HEK293 (cell line): Measurements from ENCODE around the gene MEGF10.
"Not testable (repeated sequence)": the region's sequence is repeated elsewhere in the genome, so short reads cannot be mapped to it uniquely, and the experiment has no call there.

Source experiments
- CTCF ChIA-PET: fragments of 350-600 bp; formaldehyde crosslinking; extraction: SDS; loops from one replicate; lab custom pipeline; 2021; ENCODE audit warnings: antibody characterized with exemption; lab: Yijun Ruan, JAX
- POLR2A ChIA-PET: fragments of 300-600 bp; formaldehyde crosslinking; extraction: SDS; loops from one replicate; lab custom pipeline; 2020; ENCODE audit warnings: antibody characterized with exemption, inconsistent platforms; lab: Yijun Ruan, JAX
- H3K27ac ChIP-seq: fragments of 200-500 bp; sonication (Bioruptor generic); 2 replicates; pipeline ENCODE4 v1.5.1; 2014; ENCODE audit warnings: low read depth, low read length, control low read depth, inconsistent platforms; ENCODE audit errors: extremely low read depth
- H3K36me3 ChIP-seq, 2 experiments: fragments of 200-500 bp in 1 of 2; sonication (Bioruptor generic) in 1 of 2; 1 replicate in 1 of 2; 2 replicates in 1 of 2; pipeline ENCODE4 v1.5.1; 2014 to 2017; ENCODE audit warnings: inconsistent platforms in 2 of 2, low read length in 2 of 2; ENCODE audit not compliant: control insufficient read depth in 2 of 2, insufficient read depth in 1 of 2
- H3K4me1 ChIP-seq: fragments of 200-500 bp; sonication (Bioruptor generic); 2 replicates; pipeline ENCODE4 v1.5.1; 2014; ENCODE audit warnings: mild to moderate bottlenecking, low read length, inconsistent platforms; ENCODE audit not compliant: control insufficient read depth, insufficient read depth
- H3K4me3 ChIP-seq: 2 replicates; pipeline ENCODE4 v1.5.1; 2011; ENCODE audit warnings: low read depth, mild to moderate bottlenecking, control low read depth, low read length, moderate library complexity
- H3K9me3 ChIP-seq: fragments of 200-500 bp; sonication (Bioruptor generic); 2 replicates; pipeline ENCODE4 v1.5.1; 2014; ENCODE audit warnings: low read depth, low read length, inconsistent platforms; ENCODE audit not compliant: control insufficient read depth, insufficient read depth
- GLI2 ChIP-seq: fragments of 450-650 bp; formaldehyde crosslinking; IDR thresholded peaks from 2 replicates; pipeline ENCODE4; 2017; ENCODE audit warnings: missing biosample characterization, missing genetic modification characterization, low read depth, borderline replicate concordance
- PATZ1 ChIP-seq: fragments of 450-650 bp; formaldehyde crosslinking; IDR thresholded peaks from 2 replicates; pipeline ENCODE4 v1.5.1; 2016; ENCODE audit warnings: missing biosample characterization, missing genetic modification characterization
- PRDM2 ChIP-seq: fragments of 450-650 bp; formaldehyde crosslinking; IDR thresholded peaks from 2 replicates; pipeline ENCODE4 v1.5.1; 2016; ENCODE audit warnings: missing biosample characterization, missing genetic modification characterization, borderline replicate concordance
- PRDM6 ChIP-seq: fragments of 450-650 bp; formaldehyde crosslinking; IDR thresholded peaks from 2 replicates; pipeline ENCODE4 v1.5.1; 2017; ENCODE audit warnings: missing biosample characterization, missing genetic modification characterization
- REST ChIP-seq: fragments of 450-650 bp; formaldehyde crosslinking; IDR thresholded peaks from 2 replicates; pipeline ENCODE4 v1.5.1; 2016; ENCODE audit warnings: missing biosample characterization, missing genetic modification characterization
- SP3 ChIP-seq: fragments of 450-650 bp; formaldehyde crosslinking; IDR thresholded peaks from 2 replicates; pipeline ENCODE4 v1.5.1; 2016; ENCODE audit warnings: missing biosample characterization, missing genetic modification characterization
- ZBTB20 ChIP-seq: fragments of 450-650 bp; formaldehyde crosslinking; IDR thresholded peaks from 2 replicates; pipeline ENCODE4 v1.5.1; 2016; ENCODE audit warnings: missing biosample characterization, missing genetic modification characterization
- ZNF146 ChIP-seq: fragments of 450-650 bp; formaldehyde crosslinking; IDR thresholded peaks from 2 replicates; pipeline ENCODE4 v1.5.1; 2016; ENCODE audit warnings: missing biosample characterization, missing genetic modification characterization
- ZNF155 ChIP-seq: fragments of 450-650 bp; formaldehyde crosslinking; IDR thresholded peaks from 2 replicates; pipeline ENCODE4 v1.5.1; 2016; ENCODE audit warnings: missing biosample characterization, missing genetic modification characterization
- ZNF24 ChIP-seq: fragments of 450-650 bp; formaldehyde crosslinking; IDR thresholded peaks from 2 replicates; pipeline ENCODE4 v1.5.1; 2016; ENCODE audit warnings: missing biosample characterization, missing genetic modification characterization
- ZNF366 ChIP-seq: fragments of 450-650 bp; formaldehyde crosslinking; conservative IDR thresholded peaks from 2 replicates; pipeline ENCODE4 v1.5.1; 2016; ENCODE audit warnings: missing biosample characterization, missing genetic modification characterization
- ZNF423 ChIP-seq: fragments of 450-650 bp; formaldehyde crosslinking; IDR thresholded peaks from 2 replicates; pipeline ENCODE4 v1.5.1; 2016; ENCODE audit warnings: missing biosample characterization, missing genetic modification characterization
- ZNF585B ChIP-seq: fragments of 450-650 bp; formaldehyde crosslinking; IDR thresholded peaks from 2 replicates; pipeline ENCODE4 v1.5.1; 2016; ENCODE audit warnings: missing biosample characterization, missing genetic modification characterization
- ZNF76 ChIP-seq: fragments of 450-650 bp; formaldehyde crosslinking; IDR thresholded peaks from 2 replicates; pipeline ENCODE4; 2016; ENCODE audit warnings: low read depth, missing biosample characterization, missing genetic modification characterization, borderline replicate concordance
- TF ChIP-seq, protein P1 (sequence below): fragments of 450-650 bp; formaldehyde crosslinking; IDR thresholded peaks from 2 replicates; pipeline ENCODE4 v1.5.1; 2016; ENCODE audit warnings: missing biosample characterization, missing genetic modification characterization
- TF ChIP-seq, protein P2 (sequence below): fragments of 450-650 bp; formaldehyde crosslinking; IDR thresholded peaks from 2 replicates; pipeline ENCODE4 v1.5.1; 2016; ENCODE audit warnings: missing biosample characterization, missing genetic modification characterization

Gene MEGF10

GRCh38 chr5:127307868-127308267 is 17.3 kb downstream of the MEGF10 start:
- Histone ChIP-seq H3K27ac (no peak overlapping the region), H3K4me1 (no peaks in the 10 kb centered on the region)
- TF ChIP-seq ZNF423 (tag by site-specific recombination) (no peak), ZNF24 (tag by site-specific recombination) (no peak), ZNF585B (tag by site-specific recombination) (no peak), ZNF155 (tag by site-specific recombination) (no peak), PRDM6 (tag by site-specific recombination) (no peak), ZNF76 (tag by site-specific recombination) (no peak)
- TF ChIP-seq, all 188 proteins: peak for 0
- Histone ChIP-seq H3K9me3 (no peaks in the 10 kb centered on the region), H3K4me3 (no peak overlapping the region), H3K36me3 (no peaks in the 10 kb centered on the region)
- ChIA-PET CTCF (no interaction called here), POLR2A (no interaction called here)

DNA sequence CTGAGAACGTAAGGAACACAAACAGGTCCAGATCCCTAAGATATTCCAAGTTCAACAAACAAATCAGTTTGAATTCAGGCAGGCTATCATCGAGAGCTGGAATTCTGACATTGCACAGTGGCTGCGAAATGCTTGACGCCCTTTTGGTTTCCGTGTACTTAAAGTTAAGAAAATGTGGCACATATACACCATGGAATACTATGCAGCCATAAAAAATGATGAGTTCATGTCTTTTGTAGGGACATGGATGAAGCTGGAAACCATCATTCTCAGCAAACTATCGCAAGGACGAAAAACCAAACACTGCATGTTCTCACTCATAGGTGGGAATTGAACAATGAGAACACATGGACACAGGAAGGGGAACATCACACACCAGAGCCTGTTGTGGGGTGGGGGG is 17.7 kb downstream of the MEGF10 start:
- H3K4me3 ChIP-seq, H3K9me3 ChIP-seq, POLR2A ChIA-PET, H3K36me3 ChIP-seq, H3K4me1 ChIP-seq, H3K27ac ChIP-seq, CTCF ChIA-PET: not testable (repeated sequence)
- peak; percentile 86 for TF ChIP-seq ZNF146 (tag by site-specific recombination)

GRCh38 chr5:127308945-127309344 is 18.3 kb downstream of the MEGF10 start:
- ChIA-PET CTCF (no interaction called here), POLR2A (no interaction called here)
- H3K4me1 ChIP-seq: no peaks in the 10 kb centered on the region
- TF ChIP-seq PATZ1 (no peak), ZBTB20 (no peak), GLI2 (tag by site-specific recombination) (no peak), REST (tag by site-specific recombination) (no peak), ZNF366 (tag by site-specific recombination) (no peak), PRDM2 (tag by site-specific recombination) (no peak), SP3 (tag by site-specific recombination) (no peak)
- TF ChIP-seq, protein P1, sequence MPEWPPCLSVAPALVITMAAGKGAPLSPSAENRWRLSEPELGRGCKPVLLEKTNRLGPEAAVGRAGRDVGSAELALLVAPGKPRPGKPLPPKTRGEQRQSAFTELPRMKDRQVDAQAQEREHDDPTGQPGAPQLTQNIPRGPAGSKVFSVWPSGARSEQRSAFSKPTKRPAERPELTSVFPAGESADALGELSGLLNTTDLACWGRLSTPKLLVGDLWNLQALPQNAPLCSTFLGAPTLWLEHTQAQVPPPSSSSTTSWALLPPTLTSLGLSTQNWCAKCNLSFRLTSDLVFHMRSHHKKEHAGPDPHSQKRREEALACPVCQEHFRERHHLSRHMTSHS (tag by site-specific recombination): no peak
- TF ChIP-seq, protein P2, sequence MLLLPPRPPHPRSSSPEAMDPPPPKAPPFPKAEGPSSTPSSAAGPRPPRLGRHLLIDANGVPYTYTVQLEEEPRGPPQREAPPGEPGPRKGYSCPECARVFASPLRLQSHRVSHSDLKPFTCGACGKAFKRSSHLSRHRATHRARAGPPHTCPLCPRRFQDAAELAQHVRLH (tag by site-specific recombination): no peak

More at GRCh38 chr5:127308945-127309344, 18.3 kb downstream of the MEGF10 start:
- no peak overlapping the region for H3K4me3 ChIP-seq
- H3K27ac ChIP-seq: no peak overlapping the region
- H3K9me3 ChIP-seq: no peaks in the 10 kb centered on the region
- H3K36me3 ChIP-seq: no peaks in the 10 kb centered on the region
